OCI-LY3 (cell line): ENCODE measurements around the gene NDUFV1.

Experiments
- EZH2phosphoT487 ChIP-seq: fragments of 200-600 bp; shearing (Covaris generic); IDR thresholded peaks from 2 replicates; pipeline ENCODE4 v1.6.1; 2018; ENCODE audit warnings: antibody characterized with exemption, mixed run types, low read depth
- TF ChIP-seq, protein P1 (sequence below): fragments of 200-600, 300-600 bp; sonication (generic); IDR thresholded peaks from 2 replicates; pipeline ENCODE4 v1.5.1; 2014; ENCODE audit warnings: antibody characterized with exemption, low read length, low read depth

DNA sequence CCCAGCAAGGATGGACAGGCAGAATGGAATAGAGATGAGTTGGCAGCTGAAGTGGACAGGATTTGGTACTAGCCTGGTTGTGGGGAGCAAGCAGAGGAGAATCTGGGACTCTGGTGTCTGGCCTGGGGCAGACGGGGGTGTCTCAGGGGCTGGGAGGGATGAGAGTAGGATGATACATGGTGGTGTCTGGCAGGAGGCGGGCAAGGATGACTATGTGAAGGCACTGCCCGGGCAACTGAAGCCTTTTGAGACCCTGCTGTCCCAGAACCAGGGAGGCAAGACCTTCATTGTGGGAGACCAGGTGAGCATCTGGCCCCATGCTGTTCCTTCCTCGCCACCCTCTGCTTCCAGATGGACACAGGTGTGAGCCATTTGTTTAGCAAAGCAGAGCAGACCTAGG, 20.8 kb upstream of the NDUFV1 start:
- TF ChIP-seq, protein P1, sequence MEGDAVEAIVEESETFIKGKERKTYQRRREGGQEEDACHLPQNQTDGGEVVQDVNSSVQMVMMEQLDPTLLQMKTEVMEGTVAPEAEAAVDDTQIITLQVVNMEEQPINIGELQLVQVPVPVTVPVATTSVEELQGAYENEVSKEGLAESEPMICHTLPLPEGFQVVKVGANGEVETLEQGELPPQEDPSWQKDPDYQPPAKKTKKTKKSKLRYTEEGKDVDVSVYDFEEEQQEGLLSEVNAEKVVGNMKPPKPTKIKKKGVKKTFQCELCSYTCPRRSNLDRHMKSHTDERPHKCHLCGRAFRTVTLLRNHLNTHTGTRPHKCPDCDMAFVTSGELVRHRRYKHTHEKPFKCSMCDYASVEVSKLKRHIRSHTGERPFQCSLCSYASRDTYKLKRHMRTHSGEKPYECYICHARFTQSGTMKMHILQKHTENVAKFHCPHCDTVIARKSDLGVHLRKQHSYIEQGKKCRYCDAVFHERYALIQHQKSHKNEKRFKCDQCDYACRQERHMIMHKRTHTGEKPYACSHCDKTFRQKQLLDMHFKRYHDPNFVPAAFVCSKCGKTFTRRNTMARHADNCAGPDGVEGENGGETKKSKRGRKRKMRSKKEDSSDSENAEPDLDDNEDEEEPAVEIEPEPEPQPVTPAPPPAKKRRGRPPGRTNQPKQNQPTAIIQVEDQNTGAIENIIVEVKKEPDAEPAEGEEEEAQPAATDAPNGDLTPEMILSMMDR: no peak
- TF ChIP-seq EZH2phosphoT487: no peak
